ENCODE measurements around the gene ALDH16A1. TPM values are rescaled to one million over a fixed set of nuclear protein-coding genes. Genes with fewer than 3 reads are reported as not detected.
A peak's percentile ranks its signal among the peaks of the same experiment; 100 is the strongest.

The ALDH16A1 gene
- total RNA-seq, 1 experiment from 2014 or later: 51.7 TPM

- Histone ChIP-seq H3K9me3 (ENCODE audit: control insufficient read depth, low read depth, low read length) (no peaks in the 10 kb centered on the region), H3K23me2 (ENCODE audit: insufficient read length, low read depth, low read length, poor library complexity, severe bottlenecking) (peaks cover 6% of the 10 kb centered on the region), H3K23ac (ENCODE audit: insufficient read length, low read depth, low read length) (no peak overlapping the region), H2AK5ac (ENCODE audit: insufficient read length, low read length) (no peak overlapping the region), H3T11ph (ENCODE audit: low read length) (no peak overlapping the region), H2BK20ac (ENCODE audit: low read depth, low read length, poor library complexity, severe bottlenecking) (no peak overlapping the region), H2AFZ (ENCODE audit: low read length) (no peak overlapping the region), H3K79me2 (ENCODE audit: insufficient read depth, low read length) (peaks cover 4% of the 10 kb centered on the region; the same call in 1 of the 2 replicates), H3K18ac (ENCODE audit: insufficient read length, low read depth, low read length) (no peak overlapping the region), H3K27me3 (ENCODE audit: insufficient read depth, low read length) (no peaks in the 10 kb centered on the region), H4K20me1 (ENCODE audit: control insufficient read depth, insufficient read depth, insufficient read length) (no peaks in the 10 kb centered on the region), H3K9ac (ENCODE audit: extremely low read depth, insufficient read length, low read length) (no peak overlapping the region), H2BK5ac (ENCODE audit: insufficient read length, low read length) (no peak overlapping the region), H4K8ac (replicated peaks; ENCODE audit: insufficient read length, low read depth, low read length) (no peak overlapping the region), H3K56ac (ENCODE audit: insufficient read length, low read depth, low read length) (no peak overlapping the region), H3K27ac (ENCODE audit: insufficient read length, low read depth, low read length) (no peak overlapping the region), H2BK12ac (ENCODE audit: insufficient read length, low read depth, low read length) (no peak overlapping the region), H2BK15ac (ENCODE audit: low read depth, low read length) (no peak overlapping the region), H4K5ac (ENCODE audit: insufficient read length, low read depth, low read length) (no peak overlapping the region), H3K79me1 (ENCODE audit: insufficient read depth, low read depth, low read length, poor library complexity, severe bottlenecking) (peaks cover 10% of the 10 kb centered on the region), H3K14ac (ENCODE audit: insufficient read depth, low read length) (no peak overlapping the region), H3K4me2 (ENCODE audit: insufficient read depth, insufficient read length, low read length) (peak overlapping the region; percentile 5), H3K4ac (ENCODE audit: low read depth, low read length) (no peak overlapping the region), H2BK120ac (ENCODE audit: low read depth, low read length, poor library complexity, severe bottlenecking) (no peak overlapping the region), H4K91ac (ENCODE audit: insufficient read length, low read depth, low read length) (no peak overlapping the region), H3K4me1 (ENCODE audit: insufficient read depth, low read length) (no peaks in the 10 kb centered on the region; the same call in none of the 2 replicates)
- TF ChIP-seq CTCF (conservative IDR thresholded peaks at IDR 0.05): no peak
- WGBS (ENCODE audit: extremely low coverage, insufficient read length, low lambda C conversion rate): no CpG with 5 or more reads among the region's 7 CpGs
- peaks cover 0 to 3% of the 10 kb centered on the region in 2 experiments; a peak in 1 of 5 replicates for H3K9me3 Mint-ChIP-seq
- no peak for DNase-seq
- peak overlapping the region; percentile 94; a peak in 4 of 5 replicates for H3K4me3 Mint-ChIP-seq
- peaks cover 35 to 40% (median 36%) of the 10 kb centered on the region in 3 experiments for H3K36me3 Mint-ChIP-seq (ENCODE audit: insufficient read depth in 1 of 3, low read depth in 3 of 3)
- H3K4me1 Mint-ChIP-seq: peaks cover 27 to 39% of the 10 kb centered on the region in 2 experiments
- H3K27ac Mint-ChIP-seq: peak overlapping the region; percentile 16 to 96 (median 57); a peak in 5 of 7 replicates
- no peaks in the 10 kb centered on the region for H3K27me3 Mint-ChIP-seq (ENCODE audit: low read depth)
These were observed 45.5 kb downstream of the ALDH16A1 start for GRCh38 chr19:49498475-49498874.

Measured in H9 (cell line).